Non-pigmented ciliary epithelial cell (primary cell): Measurements from ENCODE around the gene ZPLD1.

Experiments
- DNase-seq: peaks from one replicate; pipeline ENCODE4 v3.0.0-alpha.2; 2010; ENCODE audit warnings: low read depth

The ZPLD1 gene

GRCh38 chr3:102470066-102470465 lies 35.3 kb downstream of the ZPLD1 start:
- DNase-seq: no peak

GRCh38 chr3:102471001-102471400 lies 36.2 kb downstream of the ZPLD1 start:
- DNase-seq: no peak

- no peak for DNase-seq
Observed at GRCh38 chr3:102471491-102471890, 36.7 kb downstream of the ZPLD1 start.

GRCh38 chr3:102473648-102474047 lies 38.8 kb downstream of the ZPLD1 start:
- DNase-seq: no peak

- DNase-seq: no peak
Observed at GRCh38 chr3:102474207-102474606, 39.4 kb downstream of the ZPLD1 start.

GRCh38 chr3:102476198-102476597 lies 41.4 kb downstream of the ZPLD1 start:
- no peak for DNase-seq

- no peak for DNase-seq
Observed at GRCh38 chr3:102478160-102478559, 43.3 kb downstream of the ZPLD1 start.

- no peak for DNase-seq
Observed at GRCh38 chr3:102480139-102480538, 45.3 kb downstream of the ZPLD1 start.

- no peak for DNase-seq
Observed at GRCh38 chr3:102481050-102481449, 46.2 kb downstream of the ZPLD1 start.

GRCh38 chr3:102483556-102483955 lies 48.7 kb downstream of the ZPLD1 start:
- no peak for DNase-seq

- DNase-seq: no peak
Observed at GRCh38 chr3:102484363-102484762, 49.5 kb downstream of the ZPLD1 start.

GRCh38 chr3:102485701-102486100 lies 50.9 kb downstream of the ZPLD1 start:
- no peak for DNase-seq

GRCh38 chr3:102488331-102488730 lies 53.5 kb downstream of the ZPLD1 start:
- no peak for DNase-seq

- DNase-seq: no peak
Observed at GRCh38 chr3:102492300-102492699, 57.5 kb downstream of the ZPLD1 start.

- DNase-seq: no peak
Observed at GRCh38 chr3:102497571-102497970, 62.8 kb downstream of the ZPLD1 start.

GRCh38 chr3:102505542-102505941 lies 70.7 kb downstream of the ZPLD1 start:
- DNase-seq: no peak

GRCh38 chr3:102510663-102511062 lies 75.8 kb downstream of the ZPLD1 start:
- no peak for DNase-seq

- DNase-seq: no peak
Observed at GRCh38 chr3:102511168-102511567, 76.4 kb downstream of the ZPLD1 start.

- no peak for DNase-seq
Observed at GRCh38 chr3:102511639-102512038, 76.8 kb downstream of the ZPLD1 start.

GRCh38 chr3:102512734-102513504 lies 78.1 kb downstream of the ZPLD1 start:
- DNase-seq: no peak

GRCh38 chr3:102514241-102514640 lies 79.4 kb downstream of the ZPLD1 start:
- no peak for DNase-seq

- DNase-seq: no peak
Observed at GRCh38 chr3:102521246-102521645, 86.4 kb downstream of the ZPLD1 start.

- no peak for DNase-seq
Observed at GRCh38 chr3:102525624-102526023, 90.8 kb downstream of the ZPLD1 start.

- DNase-seq: no peak
Observed at GRCh38 chr3:102526865-102527264, 92.0 kb downstream of the ZPLD1 start.
